GM21619 (cell line): ENCODE measurements around the gene NOL6.
A peak's percentile ranks its signal among the peaks of the same experiment; 100 is the strongest.
"Not testable (repeated sequence)": the region's sequence is repeated elsewhere in the genome, so short reads cannot be mapped to it uniquely, and the experiment has no call there.

Source experiments
- ATAC-seq: cut with Tn5 transposase; IDR thresholded peaks from one replicate; pipeline ENCODE4 v1.9.1; 2021; ENCODE audit not compliant: unreplicated experiment

The NOL6 gene

GRCh38 chr9:33434317-33435105 is 39.2 kb downstream of the NOL6 start:
- no peak for ATAC-seq

- no peak for ATAC-seq
These were observed 39.9 kb downstream of the NOL6 start for GRCh38 chr9:33433871-33434270.

- no peak for ATAC-seq
These were observed 42.3 kb downstream of the NOL6 start for GRCh38 chr9:33431420-33431819.

DNA sequence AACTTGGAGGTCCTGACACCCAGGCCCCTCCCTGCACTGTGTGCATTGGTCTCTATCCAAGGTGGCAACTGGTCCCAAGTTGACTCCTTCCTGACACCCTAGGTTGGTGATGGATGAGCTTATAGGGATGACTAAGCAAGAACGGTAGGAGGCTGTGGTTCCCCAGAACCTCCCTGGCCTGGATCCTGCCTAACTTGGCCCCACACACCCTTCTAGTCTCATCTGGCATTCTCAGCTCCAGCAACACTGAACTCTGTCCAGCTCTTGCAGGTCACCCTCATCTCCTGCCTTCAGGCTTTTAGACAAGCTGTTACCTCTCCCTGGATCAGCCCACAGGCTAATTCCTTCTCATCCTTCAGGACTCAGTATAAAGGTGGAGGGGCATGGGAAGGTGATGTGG is 42.8 kb downstream of the NOL6 start:
- ATAC-seq: no peak

DNA sequence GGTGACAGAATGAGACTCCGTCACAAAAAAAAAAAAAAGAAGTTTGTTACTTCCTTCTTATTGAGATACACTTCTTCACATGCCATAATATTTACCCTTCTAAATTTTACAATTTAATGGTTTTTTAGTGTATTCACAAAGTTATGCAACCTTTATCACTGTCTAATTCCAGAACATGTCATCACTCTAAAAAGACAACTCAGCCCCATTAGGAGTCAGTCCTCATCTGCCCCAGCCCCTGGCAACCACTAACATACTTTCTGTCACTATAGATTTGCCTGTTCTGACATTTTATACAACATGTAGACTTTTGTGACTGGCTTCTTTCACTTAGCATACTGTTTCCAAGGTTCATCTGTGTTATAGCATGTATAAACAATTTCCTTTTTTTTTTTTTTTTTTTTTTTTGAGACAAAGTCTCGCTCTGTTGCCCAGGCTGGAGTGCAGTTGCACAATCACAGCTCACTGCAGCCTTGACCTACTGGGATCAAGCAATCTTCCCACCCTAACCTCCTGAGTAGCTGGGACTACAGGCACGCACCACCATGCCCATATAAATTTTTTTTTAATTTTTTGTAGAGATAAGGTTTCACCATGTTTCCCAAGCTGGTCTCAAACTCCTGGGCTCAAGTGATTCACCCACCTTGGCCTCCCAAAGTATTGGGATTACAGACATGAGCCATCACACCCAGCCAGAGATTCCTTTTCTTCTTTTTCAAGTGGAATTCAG is 44.3 kb downstream of the NOL6 start:
- ATAC-seq: no peak

GRCh38 chr9:33426843-33427293 is 46.9 kb downstream of the NOL6 start:
- no peak for ATAC-seq

GRCh38 chr9:33425128-33425533 is 48.6 kb downstream of the NOL6 start:
- no peak for ATAC-seq

DNA sequence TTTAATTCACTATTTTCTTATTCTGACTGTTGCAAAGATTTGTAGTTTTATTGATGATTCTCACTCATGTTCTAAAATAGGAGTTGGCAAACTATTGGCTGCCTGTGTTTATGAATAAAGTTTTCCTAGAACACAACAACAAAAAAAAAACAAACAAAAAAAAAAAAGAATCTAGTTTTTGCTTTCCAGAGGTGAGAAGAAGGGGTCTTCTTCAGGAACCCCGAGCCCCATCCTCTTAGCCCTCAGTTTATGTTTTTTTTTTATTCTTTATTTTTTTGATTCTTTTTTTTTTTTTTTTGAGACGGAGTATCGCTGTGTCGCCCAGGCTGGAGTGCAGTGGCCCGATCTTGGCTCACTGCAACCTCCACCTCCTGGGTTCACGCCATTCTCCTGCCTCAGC is 49.2 kb downstream of the NOL6 start:
- not testable (repeated sequence) for ATAC-seq

DNA sequence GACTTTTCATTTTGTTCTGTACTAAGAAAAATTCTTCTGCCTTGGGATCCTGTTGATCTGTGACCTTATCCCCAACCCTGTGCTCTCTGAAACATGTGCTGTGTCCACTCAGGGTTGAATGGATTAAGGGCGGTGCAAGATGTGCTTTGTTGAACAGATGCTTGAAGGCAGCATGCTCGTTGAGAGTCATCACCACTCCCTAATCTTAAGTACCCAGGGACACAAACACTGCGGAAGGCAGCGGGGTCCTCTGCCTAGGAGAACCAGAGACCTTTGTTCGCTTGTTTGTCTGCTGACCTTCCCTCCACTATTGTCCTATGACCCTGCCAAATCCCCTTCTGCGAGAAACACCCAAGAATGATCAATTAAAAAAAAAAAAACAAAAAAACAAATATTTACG is 49.7 kb downstream of the NOL6 start:
- ATAC-seq: not testable (repeated sequence)

DNA sequence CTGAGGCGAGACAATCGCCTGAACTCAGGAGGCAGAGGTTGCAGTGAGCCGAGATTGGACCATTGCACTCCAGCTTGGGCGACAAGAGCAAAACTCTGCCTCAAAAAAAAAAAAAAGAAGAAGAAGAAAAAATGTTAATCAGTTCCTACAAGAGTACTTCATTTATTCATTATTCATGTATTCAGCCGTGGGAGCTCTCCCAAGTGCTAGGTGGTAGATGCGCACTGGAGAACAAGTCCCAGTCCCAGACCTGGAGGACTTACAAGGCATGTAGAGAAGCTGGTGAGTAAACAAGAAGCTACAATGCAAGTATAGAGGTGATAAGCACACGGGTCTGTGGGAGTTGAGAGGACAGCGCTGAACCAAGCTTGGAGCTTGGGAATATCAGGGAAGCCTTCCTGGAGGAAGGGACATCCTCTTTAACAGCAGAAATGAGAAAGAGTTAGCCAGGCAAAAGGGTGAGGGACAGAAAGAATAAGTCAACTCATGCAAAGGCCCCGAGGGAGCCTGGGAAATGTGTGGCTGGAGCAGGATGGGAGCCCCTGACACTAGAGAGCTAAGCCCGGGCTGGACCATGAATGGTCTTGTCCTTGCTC is 53.9 kb downstream of the NOL6 start:
- ATAC-seq: no peak

DNA sequence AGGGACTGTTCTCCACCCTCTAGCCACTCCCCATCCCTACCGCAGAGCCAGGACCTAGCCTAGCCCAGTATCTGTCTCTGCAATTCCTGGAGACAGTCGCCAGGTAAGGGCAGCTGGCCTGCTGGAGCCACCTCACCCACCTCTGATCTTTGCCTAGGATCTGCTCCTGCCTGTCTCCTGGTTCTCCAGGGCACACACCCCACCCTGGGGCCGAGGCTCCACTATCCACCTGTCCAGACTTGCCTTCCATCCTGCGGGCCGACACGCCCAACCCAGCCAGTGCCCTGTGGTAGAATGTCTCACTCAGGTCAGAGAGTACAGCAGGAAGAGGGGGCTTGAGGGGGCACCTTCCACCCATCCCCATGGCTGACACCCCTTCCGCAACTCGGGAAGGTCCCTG is 55.6 kb downstream of the NOL6 start:
- no peak for ATAC-seq

DNA sequence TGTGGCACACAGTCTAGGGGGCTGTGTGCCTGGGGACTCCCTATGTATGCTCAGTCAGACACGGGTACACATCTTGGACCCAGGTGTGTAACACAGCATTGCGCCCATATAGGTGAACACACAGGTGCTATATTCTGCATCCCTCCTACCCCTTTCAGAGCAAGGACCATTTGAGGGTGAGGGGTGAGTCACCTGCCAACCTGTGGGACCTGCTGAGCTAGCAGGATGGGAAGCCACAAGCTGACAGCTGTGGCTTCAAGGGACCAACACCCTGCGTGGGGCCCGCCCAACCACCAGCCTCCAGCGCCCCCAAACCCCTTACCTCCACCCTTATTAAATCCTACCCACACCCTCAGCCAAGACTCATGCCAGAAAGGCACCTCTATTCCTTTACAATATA is 56.7 kb downstream of the NOL6 start:
- ATAC-seq: no peak

GRCh38 chr9:33415501-33416038 is 58.2 kb downstream of the NOL6 start:
- peak; percentile 56 for ATAC-seq

- no peak for ATAC-seq
These were observed 58.7 kb downstream of the NOL6 start for GRCh38 chr9:33414889-33415500.

- ATAC-seq: no peak
These were observed 59.5 kb downstream of the NOL6 start for GRCh38 chr9:33414268-33414667.
